ENCODE measurements around the gene ESPNL. TPM values are rescaled to one million over a fixed set of nuclear protein-coding genes. Genes with fewer than 3 reads are reported as not detected.

ESPNL gene
- total RNA-seq, 2 experiments from 2014 or later: not detected

DNA sequence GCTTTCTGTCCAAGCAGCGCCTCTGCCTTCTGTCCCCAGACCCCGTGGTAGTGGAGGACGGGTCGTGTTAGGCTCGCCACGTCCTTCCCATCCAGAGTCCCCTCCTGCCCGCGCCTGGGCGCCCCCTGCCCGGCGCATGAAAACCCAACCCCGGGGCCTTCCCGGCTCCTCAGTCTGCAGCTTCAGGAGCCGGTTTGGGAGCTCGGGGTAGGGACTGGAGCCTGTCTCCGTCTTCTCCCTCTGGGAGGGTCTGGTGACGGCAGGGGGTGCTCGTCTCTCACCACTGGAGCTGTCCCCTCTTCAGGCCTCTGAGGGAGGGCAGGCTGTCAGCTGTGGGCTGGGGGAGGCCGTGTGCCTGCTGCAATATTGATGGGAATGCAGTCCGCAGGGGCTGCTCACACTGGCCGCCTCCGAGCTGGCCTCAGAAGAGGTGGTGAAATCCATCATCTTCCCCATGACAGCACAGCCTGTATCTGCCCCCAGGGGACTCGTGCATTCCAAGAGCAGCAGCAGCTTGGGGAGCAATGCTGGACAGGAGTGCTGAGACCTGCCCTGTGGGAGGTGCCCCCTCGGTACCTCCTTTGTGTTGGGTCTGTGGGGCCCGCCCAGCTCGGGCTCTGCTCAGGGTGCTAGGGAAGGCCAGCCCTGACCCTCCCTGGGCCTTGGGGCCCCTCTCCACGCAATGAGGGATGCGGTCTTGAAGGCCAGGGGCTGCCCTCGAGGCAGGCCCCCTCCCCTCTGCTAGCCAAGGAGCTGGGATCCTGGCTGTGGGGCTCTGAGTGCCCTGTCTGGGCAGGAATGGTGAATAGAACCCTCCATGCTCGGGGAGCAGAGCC, 20.5 kb downstream of the ESPNL start:
- Mint-ChIP-seq H3K4me3 (no peak overlapping the region), H3K27ac (no peak overlapping the region), H3K9me3 (no peaks in the 10 kb centered on the region), H3K36me3 (ENCODE audit: low read depth) (no peaks in the 10 kb centered on the region), H3K4me1 (ENCODE audit: low read depth) (no peaks in the 10 kb centered on the region), H3K27me3 (peaks cover 5% of the 10 kb centered on the region)
- intact Hi-C loops (cut with DNase I, micrococcal nuclease): no loop called here
- TF ChIP-seq, protein P1, sequence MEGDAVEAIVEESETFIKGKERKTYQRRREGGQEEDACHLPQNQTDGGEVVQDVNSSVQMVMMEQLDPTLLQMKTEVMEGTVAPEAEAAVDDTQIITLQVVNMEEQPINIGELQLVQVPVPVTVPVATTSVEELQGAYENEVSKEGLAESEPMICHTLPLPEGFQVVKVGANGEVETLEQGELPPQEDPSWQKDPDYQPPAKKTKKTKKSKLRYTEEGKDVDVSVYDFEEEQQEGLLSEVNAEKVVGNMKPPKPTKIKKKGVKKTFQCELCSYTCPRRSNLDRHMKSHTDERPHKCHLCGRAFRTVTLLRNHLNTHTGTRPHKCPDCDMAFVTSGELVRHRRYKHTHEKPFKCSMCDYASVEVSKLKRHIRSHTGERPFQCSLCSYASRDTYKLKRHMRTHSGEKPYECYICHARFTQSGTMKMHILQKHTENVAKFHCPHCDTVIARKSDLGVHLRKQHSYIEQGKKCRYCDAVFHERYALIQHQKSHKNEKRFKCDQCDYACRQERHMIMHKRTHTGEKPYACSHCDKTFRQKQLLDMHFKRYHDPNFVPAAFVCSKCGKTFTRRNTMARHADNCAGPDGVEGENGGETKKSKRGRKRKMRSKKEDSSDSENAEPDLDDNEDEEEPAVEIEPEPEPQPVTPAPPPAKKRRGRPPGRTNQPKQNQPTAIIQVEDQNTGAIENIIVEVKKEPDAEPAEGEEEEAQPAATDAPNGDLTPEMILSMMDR (IDR thresholded peaks at IDR 0.05): no peak
- Histone ChIP-seq H3K4me1 (ENCODE audit: insufficient read depth, low read length) (no peaks in the 10 kb centered on the region), H3K27me3 (ENCODE audit: control insufficient read depth in 1 of 2, insufficient read depth in 2 of 2, low read length in 2 of 2) (peaks cover 3% of the 10 kb centered on the region in 2 experiments), H3K4me3 (ENCODE audit: low read length) (no peak overlapping the region), H3K9me3 (ENCODE audit: control insufficient read depth in 1 of 2, insufficient read depth in 1 of 2, low read length in 2 of 2) (peaks cover 0 to 16% of the 10 kb centered on the region in 2 experiments), H3K27ac (ENCODE audit: low read depth in 1 of 2, low read length in 2 of 2) (no peak overlapping the region), H3K36me3 (ENCODE audit: insufficient read depth, low read length) (no peaks in the 10 kb centered on the region)
- ATAC-seq (ENCODE audit: poor library complexity) (no peak), DNase-seq (no peak)
- ChIA-PET CTCF (no interaction called here), POLR2A (no interaction called here)

DNA sequence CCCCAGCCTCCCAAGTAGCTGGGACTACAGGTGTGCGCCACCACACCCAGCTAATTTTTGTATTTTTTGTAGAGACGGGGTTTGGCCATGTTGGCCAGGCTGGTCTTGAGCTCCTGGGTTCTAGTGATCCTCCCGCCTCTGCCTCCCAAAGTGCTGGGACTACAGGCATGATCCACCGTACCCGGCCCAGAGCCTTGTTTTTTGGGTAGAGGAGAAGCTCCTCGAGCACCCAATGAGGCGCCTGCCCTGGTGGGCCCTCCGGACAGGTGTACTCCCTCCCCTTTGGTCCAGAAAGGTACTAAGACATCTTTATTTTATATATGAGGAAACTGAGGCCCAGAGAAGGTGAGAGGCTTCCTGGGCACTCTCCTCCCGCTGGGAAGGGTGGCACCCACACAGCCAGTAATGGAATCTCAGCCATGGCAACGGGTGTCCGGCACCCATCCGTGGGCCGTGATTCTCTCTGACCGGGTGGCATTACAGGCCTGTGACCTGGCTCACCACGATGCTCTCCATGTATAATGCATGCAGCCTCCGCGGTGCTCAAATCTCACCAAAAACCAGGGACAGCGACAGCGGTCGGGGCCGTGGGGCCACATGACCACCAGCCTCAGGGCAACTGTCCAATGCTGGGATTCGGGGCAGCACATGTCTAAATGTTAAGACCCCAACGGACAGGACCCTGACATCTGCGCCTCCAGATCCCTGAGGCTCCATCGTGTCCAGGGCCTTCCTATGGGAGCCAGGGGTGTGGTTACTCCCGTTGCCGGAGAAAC, 21.6 kb downstream of the ESPNL start:
- DNase-seq: no peak
- no peaks in the 10 kb centered on the region for H3K9me3 Mint-ChIP-seq
- H3K27me3 ChIP-seq (ENCODE audit: control insufficient read depth in 1 of 2, insufficient read depth in 2 of 2, low read length in 2 of 2): peaks cover 3% of the 10 kb centered on the region in 2 experiments

More for the DNA sequence above, 21.6 kb downstream of the ESPNL start:
- H3K4me1 ChIP-seq (ENCODE audit: insufficient read depth, low read length): no peaks in the 10 kb centered on the region
- H3K36me3 Mint-ChIP-seq (ENCODE audit: low read depth): no peaks in the 10 kb centered on the region
- no peak overlapping the region for H3K4me3 Mint-ChIP-seq
- no peak for ATAC-seq (ENCODE audit: poor library complexity)
- ChIA-PET POLR2A (no interaction called here), CTCF (no interaction called here)
- no peaks in the 10 kb centered on the region for H3K4me1 Mint-ChIP-seq (ENCODE audit: low read depth)
- peaks cover 0 to 13% of the 10 kb centered on the region in 2 experiments for H3K9me3 ChIP-seq (ENCODE audit: control insufficient read depth in 1 of 2, insufficient read depth in 1 of 2, low read length in 2 of 2)
- H3K27me3 Mint-ChIP-seq: peaks cover 5% of the 10 kb centered on the region
- H3K36me3 ChIP-seq (ENCODE audit: insufficient read depth, low read length): no peaks in the 10 kb centered on the region
- H3K27ac Mint-ChIP-seq: no peak overlapping the region
- TF ChIP-seq, protein P1 (IDR thresholded peaks at IDR 0.05): no peak
- H3K4me3 ChIP-seq (ENCODE audit: low read length): no peak overlapping the region
- intact Hi-C loops (cut with DNase I, micrococcal nuclease): no loop called here
- H3K27ac ChIP-seq (ENCODE audit: low read depth in 1 of 2, low read length in 2 of 2): no peak overlapping the region
